GM21515 (cell line): ENCODE data around the gene TBX15.

ENCODE experiments used
- ATAC-seq: cut with Tn5 transposase; IDR thresholded peaks from one replicate; pipeline ENCODE4 v1.9.1; 2021; ENCODE audit not compliant: unreplicated experiment

Gene TBX15

DNA sequence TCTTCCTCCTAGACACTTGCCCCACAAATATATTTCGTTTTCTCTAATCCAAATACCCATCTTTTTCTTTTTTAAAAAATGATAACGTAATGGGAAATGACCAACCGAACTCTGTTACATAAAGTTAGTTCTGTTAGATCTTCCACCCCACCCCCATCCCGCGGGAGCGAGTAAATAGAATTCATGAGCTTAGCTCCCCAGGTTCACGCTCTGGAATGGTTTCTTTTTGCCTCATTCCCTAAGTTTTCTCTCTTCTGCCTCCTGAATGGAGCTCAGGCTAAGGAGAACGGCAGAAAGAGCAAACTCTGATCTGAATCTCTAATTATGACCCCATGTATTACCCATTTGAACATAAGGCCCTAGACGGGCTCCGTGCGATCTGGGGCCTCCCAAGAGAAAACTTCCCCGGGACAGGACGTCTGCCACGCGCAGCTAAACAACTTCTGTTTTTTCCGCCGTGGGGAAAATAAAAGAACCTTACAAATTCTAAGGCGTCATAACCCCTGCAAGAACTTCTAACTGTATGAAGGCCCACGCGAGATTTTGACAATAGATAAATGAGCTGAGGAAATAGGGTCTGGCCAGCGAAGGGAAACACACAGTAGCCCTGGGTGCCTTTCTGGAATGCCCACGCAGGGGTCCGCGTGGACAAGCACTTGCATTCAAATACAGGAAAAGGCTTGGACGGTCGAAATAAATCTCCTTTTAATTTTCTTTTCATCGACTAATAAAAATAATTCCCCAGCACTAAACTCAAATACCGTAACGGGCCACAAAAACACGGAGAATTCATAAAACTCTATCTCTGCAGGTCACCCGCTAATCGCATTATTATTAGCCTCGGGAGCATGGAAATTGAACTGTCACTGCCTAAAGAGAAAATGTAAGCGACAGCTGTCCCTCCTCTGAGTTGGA is 2.2 kb downstream of the TBX15 start:
- ATAC-seq, result no peak

DNA sequence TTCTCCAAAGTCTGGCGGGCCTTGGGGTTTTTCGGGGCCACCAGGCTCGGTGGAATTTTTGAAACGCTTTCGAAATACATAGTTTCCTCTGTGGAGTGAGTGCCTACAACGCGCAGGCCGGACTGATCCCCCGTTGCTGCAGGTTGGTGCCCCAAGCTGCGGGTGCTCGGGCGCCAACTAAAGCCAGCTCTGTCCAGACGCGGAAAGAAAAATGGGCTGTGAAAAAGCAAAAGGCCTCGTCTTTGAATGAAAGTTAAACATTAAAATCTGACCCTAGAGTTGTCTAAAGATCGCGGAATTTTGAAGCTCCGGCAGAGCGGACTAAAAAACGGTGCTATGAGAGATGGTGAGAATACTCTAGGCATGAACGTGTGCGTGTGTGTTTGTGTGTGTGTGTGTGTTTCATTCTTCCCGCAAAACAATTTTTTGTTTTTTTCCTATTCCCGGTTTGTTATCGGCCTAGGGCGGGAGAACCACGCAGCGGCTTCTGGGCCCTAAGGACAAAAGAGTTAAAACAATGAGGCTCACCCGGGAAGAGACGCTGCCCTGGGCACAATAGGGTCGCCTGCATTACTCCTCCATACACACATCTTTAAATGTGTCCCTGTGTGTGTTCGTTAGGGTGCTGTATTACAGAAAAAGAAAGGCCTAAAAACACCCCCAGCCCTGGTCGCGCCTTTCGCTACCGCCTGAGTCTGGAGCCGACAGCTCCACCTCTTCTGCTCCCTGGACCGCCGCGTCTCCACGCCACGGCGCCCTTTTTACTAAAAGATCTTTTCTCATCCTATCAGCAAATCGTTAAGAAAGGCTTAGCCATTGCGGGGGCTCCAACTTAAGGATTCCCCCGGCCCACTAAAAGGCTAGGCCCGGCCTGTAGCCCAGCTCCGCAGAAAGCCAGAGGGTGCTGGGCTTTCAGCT is 3.2 kb downstream of the TBX15 start:
- no peak for ATAC-seq

DNA sequence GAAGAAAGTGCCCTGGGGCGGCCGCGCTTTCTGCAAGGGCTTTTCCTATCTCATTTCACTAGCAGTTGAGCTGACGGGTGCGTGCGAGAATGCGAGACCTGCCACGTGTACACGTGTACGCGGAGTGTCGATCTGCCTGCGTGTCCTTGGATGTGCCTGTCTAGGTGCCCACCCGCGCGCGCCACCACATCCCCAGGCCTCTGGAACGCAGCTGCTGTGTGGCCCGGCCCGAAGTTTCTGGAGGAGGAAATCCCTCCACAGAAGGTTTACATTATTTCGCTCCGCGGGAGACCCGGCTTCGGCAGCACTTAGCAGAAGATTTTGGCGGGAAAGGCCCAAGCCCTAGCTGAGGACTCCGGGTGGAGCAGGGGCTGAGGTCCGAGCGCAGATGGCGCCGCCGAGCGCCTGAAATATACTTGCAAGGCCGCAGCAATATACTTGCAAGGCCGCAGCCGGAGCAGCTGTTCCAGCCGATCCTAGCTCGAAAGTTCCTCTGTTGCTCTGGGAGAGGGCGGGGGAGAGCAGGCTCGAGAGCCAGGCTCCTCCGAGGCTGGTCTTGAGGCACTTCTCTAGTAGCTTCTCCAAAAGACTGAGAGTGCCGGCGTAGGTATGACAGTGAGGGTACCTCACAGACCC is 3.9 kb downstream of the TBX15 start:
- no peak for ATAC-seq

DNA sequence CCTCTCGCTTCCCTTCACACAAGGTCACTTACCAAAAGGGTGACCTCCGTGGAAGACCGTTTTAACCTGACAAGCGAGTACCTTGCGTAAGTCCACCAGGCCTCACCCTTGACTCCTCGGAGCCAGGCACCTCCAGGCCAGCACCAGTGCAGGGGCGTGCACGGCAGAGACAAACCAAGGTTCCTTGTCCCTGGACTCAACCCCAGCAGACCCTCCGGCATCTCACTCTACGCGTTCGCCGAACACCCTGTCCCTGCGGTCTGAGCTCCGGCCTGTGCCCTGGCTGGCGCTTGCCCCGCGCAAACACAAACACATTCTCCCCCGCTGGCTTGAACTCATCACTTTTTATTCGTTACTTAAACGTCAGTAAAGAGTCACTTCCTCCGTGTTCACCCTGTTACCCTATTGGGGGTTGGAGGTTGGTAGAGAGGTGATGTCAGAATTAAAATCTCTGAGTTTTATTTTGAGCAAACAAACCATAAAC is 4.5 kb downstream of the TBX15 start:
- no peak for ATAC-seq

DNA sequence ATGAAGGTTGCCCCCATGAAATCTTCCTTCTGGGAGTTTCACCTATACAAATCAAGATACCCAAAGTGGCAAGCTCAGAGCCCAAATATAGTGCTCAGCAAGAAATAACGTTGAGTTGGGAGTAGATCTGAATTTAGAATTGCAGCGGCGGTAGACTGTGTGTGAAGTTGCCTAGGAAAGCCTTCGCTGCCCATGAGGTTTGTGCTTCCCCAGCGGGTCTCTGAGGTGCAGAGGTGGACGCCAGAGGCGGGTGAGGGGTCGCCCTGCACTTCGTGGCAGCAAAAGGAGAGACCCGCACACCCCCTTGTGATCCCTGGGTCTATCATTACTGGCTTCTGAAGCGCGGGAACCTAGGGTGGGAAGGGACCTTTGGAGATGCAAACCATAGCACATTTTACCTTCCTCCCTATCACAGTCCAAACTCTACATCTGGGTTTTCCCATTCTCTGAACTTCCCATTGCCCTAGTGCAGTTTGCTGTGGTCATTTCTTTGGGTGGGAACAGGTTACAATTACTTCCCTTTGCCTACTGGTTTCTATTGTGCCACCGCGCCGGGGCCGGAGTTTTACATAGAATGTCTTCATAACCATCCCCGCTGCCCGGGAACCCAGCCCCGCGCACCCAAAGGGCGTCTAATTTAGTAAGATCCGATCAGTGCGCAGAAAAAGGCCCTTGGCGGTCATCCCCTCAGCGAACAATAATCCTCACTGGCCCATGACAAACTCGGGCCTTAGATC is 5.2 kb downstream of the TBX15 start:
- ATAC-seq, result no peak

DNA sequence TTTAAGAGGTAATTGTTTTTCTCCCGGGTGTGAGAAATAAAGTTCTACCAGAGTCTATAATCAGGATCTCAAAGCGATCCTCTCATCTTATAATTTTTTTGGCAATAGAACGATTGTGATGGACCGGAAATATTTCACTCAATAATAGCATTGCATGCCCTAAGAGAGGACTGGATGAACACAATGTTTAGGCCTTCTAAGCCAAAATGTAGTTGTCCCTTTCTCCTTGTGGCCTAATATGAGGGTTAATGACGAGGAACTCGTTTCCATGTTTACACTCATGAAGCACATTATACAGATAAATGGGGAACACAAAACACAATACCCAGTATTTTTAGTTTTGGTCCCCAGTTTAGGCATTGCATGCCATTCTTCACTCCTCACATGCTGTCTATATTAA is 5.9 kb downstream of the TBX15 start:
- no peak for ATAC-seq

DNA sequence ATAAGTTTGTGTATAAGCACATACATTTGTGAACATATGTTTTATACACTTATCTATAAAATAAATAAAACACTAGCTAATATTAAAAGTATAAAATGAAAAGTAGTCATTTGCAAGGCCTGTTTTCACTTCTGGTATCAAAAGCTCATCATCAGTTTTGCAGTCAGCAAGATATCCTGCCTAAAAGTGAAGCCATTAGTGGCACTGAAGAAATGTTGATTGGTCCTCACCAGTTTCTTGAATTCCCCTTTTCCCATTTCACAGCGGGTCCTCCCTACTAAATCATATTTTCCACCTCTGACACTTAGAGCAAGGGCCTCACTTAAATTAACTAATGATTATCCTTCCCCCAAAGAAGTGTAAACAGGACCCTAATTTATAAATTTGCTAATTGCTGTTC is 6.7 kb downstream of the TBX15 start:
- ATAC-seq, result no peak

DNA sequence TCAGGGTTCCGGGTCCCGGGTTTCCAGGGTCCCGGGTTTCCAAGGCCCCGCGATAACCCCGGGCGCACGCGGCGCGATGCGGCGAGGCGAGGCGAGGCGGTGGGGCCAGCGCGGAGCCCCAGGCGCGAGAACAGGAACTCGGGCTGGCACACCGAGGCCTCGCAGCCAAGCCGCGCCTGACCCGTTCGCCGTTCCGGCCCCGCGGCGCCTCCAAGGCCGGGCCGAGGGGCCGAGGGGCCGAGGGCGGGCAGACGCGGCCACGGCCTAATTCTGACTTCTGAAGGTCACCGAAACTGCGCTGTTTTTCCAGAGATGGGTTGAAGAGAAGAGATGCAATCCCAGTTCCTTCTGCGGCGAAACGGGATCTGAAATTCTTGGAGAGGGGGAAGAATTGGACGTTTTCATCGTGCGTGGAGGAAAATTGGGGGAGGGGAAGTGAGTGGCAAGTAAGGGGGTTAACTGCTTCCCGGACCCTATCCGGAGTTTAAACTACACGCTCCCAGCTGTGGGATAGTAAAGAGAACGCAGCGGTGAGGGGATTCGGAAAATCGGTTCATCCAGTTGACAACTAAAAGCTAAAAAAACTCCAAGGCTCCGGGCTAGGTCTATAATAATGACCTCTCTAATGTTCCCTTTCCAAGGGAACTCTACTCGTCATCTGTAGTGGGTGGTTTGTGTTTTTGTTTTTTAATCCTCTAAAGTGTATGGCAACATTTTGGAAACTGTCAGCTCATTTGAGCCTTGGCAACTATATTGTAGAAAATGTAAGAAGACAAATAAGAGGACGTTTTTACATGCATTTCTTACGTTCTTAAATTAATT is 8.2 kb downstream of the TBX15 start:
- ATAC-seq, result no peak

DNA sequence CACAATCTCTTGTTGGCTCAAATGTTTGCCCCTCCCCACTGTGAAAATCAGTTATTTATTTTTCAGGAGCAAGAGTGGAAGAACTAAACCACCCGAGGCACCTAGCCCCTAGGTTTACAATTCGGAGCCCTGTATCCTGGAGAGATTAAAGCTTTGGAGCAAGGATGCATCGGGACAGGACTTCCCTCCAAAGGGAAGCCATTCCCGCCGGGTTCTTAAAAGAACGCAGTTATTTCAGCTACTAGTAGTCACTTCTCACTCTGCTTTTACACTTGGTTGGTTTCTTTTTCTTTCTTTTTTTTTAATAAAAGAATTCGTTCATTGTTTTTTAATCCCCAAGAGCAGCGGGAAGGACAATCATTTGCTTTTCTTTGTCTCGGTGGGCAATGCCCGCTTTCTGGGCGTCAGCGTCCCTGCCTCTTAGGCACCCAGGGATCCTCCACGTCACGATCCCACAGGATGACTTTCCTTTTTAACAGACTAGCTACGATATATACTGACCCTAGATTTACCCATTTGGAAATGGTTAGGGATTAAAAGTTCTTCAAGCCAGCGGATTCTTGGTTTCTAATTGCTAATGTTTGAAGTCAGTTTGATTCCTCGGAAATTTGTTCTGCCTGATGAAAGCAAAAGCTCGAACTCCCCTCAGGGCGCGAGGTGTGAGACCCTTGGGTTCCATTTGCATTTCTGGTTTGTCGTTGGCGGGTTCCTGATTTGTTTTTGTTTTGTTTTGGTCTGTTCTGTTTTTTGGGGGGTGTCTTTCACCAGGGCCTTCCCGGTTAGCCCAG is 9.0 kb downstream of the TBX15 start:
- ATAC-seq, result no peak

DNA sequence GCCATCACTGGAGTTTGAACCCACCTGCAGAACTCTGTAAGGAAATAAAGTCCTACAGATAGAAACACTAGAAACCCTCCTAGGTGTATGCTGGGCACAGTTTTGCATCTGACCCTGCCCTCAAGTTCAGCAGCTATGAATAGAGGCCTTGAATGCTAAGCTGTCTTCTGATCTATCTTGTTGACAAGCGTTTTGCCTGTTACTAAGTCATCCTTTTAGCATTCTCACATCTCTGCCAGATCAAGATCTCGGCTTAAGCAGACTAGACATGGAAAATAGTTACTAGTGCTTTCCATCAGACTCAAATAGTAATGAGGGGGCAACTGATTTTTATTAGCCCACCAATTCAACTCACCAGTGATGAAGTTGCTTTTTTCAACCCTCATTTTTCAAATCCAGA is 10.5 kb downstream of the TBX15 start:
- ATAC-seq, result no peak

DNA sequence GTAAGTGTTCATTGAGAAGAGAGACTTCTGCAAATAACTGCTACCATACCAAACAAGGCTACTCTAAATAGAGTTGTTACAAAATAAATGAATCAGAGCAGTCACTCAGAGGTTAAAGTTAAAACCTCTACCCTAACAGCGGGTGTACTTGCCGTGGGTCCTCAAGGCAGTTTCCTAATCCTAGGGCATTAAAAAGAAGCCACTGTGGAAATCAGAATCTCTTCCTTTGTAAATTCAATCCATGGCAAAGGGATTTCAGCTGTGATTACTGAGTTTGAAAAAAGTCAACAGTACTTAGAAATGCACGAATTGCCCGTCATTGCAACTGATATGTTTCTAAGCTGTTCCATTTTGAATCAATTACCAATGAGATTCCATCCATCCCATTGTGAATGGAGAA is 13.5 kb downstream of the TBX15 start:
- no peak for ATAC-seq

DNA sequence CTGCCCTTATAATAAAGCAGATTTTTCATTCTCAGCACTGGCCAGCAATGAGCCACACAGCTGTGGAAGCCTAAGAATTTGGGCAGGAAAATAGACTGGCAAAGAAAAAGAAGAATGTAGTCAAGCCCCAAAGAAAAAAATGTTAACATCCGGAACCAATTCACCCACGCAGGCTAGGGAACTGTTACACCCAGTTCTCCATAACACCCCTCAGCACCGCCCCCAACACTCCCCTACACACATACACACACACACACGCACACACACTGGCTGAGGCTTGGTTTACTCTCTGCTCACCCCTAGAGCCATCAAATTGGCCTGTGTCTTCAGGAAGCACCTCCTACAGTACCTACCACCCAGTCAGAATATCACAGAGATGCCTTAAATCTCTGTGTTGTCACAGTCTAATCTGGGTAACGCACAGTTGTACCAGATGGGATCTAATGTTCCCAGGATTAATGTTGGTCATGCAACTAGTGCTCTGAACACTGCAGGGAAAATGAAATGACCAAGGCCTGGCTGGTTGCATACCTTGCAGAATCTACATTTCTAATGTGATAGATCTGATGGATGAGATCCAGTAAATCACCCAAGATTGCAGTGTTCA is 14.5 kb downstream of the TBX15 start:
- no peak for ATAC-seq

DNA sequence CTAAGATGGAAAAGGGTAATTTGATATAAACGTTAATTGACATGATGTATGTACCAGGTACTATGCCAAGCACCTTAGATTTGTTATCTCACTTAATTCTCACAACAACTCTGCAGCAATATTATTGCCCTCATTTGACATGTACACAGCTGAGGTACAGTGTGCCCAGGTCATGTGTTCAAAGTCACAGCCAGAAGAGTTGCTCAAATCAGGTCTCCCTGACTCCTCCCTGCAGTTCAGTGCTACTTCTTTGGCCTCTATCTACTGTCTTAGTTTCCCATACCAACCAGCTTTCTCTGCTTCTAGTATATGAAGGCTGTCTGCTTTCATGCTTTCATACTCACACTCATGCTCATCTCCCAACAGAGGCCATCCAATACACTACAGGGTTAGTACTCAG is 15.1 kb downstream of the TBX15 start:
- ATAC-seq, result no peak

DNA sequence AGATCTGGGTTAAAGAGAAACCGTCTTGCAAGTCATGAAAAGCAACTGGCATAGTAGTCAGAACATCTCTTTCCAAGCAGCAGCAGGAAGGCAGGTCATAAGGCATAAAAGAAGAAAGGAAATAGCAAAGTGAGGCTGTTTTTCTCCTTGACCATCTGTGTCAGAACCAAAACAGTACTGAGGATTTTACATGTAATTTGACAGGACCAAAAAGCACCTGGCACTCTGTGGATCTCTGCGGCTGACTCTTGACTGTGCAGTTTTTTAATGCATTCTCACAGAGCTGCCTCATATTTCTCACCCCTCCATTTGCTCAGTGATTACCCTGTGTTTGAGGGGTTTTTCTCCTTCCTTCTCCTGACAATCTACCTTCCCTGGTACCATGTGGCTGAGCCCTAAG is 17.7 kb downstream of the TBX15 start:
- ATAC-seq, result no peak

DNA sequence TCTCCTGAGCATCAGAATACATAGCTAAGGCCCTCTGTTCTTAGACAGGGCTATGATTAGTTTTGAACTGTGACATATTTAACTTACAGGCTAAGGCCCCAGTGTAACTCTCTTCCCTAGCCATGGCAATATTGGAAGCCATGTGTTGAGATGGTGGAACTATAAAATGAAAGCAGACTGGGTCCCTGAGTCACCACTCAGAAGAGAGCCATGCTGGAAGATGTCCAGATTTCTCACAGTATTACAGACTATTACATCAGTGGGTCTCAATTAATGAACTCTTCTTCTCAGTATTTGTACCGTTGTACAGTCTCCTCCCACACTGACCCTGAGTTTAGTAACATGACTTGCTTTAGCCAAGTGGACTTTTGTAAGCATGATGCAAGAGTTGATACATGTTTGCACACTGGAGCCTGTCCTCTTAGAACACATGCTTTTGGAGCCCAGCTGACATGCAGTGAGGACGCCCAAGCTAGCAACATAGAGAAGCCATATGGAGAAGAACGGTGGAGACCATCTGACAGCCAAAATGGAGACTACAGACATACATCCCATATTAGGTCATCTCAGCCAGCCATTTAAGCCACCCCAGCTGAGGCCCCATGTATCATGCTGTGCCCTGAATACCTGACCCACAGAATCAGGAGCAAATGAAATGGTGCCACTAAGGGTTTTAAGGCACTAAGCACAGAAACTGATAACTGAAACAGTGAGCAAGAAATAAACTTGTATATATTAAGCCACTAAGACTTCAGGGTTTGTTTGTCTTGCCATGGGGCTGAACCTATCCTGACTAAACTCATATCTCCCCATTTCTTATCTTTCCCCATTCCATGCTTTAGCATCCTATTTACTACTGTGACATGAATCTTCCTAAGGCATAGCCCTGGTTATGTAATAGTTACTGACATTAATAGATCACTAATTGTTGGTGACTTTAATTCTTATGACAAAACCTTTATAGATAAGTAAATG is 24.4 kb downstream of the TBX15 start:
- ATAC-seq, result no peak

DNA sequence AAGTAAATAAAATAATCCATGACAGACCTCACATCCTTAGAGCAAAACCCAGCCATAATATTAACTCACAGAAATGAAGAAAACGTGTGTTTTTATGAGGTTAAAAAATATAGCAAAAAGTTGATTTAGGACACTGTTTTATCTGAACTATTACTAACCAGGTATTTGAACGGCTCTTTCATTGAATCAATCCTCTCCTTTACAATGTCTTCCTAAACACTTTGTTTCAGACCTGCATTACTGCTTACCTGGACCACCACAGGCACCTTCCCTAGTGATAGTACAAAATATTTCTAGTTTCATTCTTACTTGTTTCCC is 25.0 kb downstream of the TBX15 start:
- no peak for ATAC-seq

DNA sequence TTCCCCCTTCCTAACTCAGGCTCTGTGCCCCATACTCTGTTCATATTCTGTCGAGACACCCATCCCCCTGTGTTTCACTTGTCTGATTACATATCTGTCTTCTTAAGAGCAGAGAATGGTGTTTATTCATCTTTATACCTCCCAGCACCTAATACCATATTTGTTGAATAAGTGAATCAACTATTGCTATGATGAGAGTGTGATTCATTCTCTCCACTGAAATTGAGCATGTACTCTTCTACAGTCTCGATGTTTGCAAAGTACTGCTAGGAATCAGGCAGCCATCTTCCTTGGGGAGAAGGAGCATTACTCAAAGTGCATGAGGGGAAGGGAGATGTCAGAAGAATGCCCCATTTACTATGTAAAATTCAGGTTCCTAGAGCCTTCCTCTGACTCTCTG is 27.0 kb downstream of the TBX15 start:
- ATAC-seq, result no peak
